ENCODE measurements around the gene ADAMTS2. TPM values are rescaled to one million over a fixed set of nuclear protein-coding genes. Genes with fewer than 3 reads are reported as not detected.

The ADAMTS2 gene
- total and polyA plus RNA-seq, 2 donors (not counting 3 experiments of a cell fraction or from before 2014, with no cell fraction given) = not detected

- CTCF ChIA-PET = no interaction called here
- H3K79me2 ChIP-seq (ENCODE audit: control insufficient read depth, insufficient read depth, low read length) = no peaks in the 10 kb centered on the region
- H3K27ac ChIP-seq (ENCODE audit: insufficient read depth, low read depth, low read length) = no peak overlapping the region
- FAIRE-seq = no peak
- no peaks in the 10 kb centered on the region for H3K27me3 ChIP-seq (ENCODE audit: control insufficient read depth in 2 of 2, insufficient read depth in 2 of 2, low read length in 2 of 2)
- no peak overlapping the region for H2AFZ ChIP-seq (ENCODE audit: low read depth, low read length)
- DNase-seq (ENCODE audit: low read depth, low spot score) = no peak
- dilution Hi-C loops (cut with MboI; ENCODE audit: extremely low pct_ligation_motif_present, low sequenced_read_pairs) = no loop called here
- H3K36me3 ChIP-seq (ENCODE audit: control insufficient read depth in 2 of 2, extremely low read depth in 1 of 2, insufficient read depth in 2 of 2, low read length in 2 of 2) = no peaks in the 10 kb centered on the region
- H3K9ac ChIP-seq (replicated peaks; ENCODE audit: extremely low read depth, insufficient read depth, low read length) = no peak overlapping the region
- no peaks in the 10 kb centered on the region for H3K9me1 ChIP-seq (replicated peaks; ENCODE audit: control insufficient read depth, extremely low read depth, insufficient read depth, low read length)
- H3K4me1 ChIP-seq (ENCODE audit: control insufficient read depth, extremely low read depth, insufficient read depth, low read length) = no peaks in the 10 kb centered on the region
- BruUV-seq (replicated peaks) = no TSS peak
- H3K4me3 ChIP-seq (replicated peaks in 1 of 3; ENCODE audit: insufficient read depth in 1 of 3, low read depth in 1 of 3, low read length in 3 of 3) = no peak overlapping the region
- H3K4me2 ChIP-seq (ENCODE audit: insufficient read depth, low read length) = no peak overlapping the region
- H4K20me1 ChIP-seq (replicated peaks; ENCODE audit: control insufficient read depth, extremely low read depth, insufficient read depth, low read length) = no peaks in the 10 kb centered on the region
- no peaks in the 10 kb centered on the region for H3K9me3 ChIP-seq (replicated peaks; ENCODE audit: control insufficient read depth, insufficient read depth, low read length)
- intact Hi-C loops (cut with micrococcal nuclease) = loop anchor here (5.0 kb wide), 1 partner anchor 499 kb away; no protein-coding TSS in a partner anchor
- POLR2A ChIA-PET = no interaction called here
- TF ChIP-seq EZH2 (IDR thresholded peaks at IDR 0.05; ENCODE audit: borderline replicate concordance, low read depth, low read length, severe bottlenecking) (no peak), JUN (IDR thresholded peaks at IDR 0.05; ENCODE audit: borderline replicate concordance, insufficient read depth, insufficient read length, low read depth) (no peak), FOS (IDR thresholded peaks at IDR 0.05; ENCODE audit: borderline replicate concordance, insufficient read depth, low read length) (no peak), CTCF (IDR thresholded peaks at IDR 0.05; ENCODE audit: extremely low read depth in 1 of 2, insufficient read depth in 1 of 2, low read depth in 1 of 2, low read length in 2 of 2) (no peak), POLR2A (IDR thresholded peaks at IDR 0.05; ENCODE audit: low read depth, low read length) (no peak), POLR2AphosphoS5 (IDR thresholded peaks at IDR 0.05; ENCODE audit: insufficient read depth, low read depth, low read length) (no peak), MYC (IDR thresholded peaks at IDR 0.05; ENCODE audit: low read depth, low read length) (no peak), GATA2 (IDR thresholded peaks at IDR 0.05; ENCODE audit: insufficient read depth, insufficient read length, low read depth, low read length) (no peak)
- TF ChIP-seq, protein P1, sequence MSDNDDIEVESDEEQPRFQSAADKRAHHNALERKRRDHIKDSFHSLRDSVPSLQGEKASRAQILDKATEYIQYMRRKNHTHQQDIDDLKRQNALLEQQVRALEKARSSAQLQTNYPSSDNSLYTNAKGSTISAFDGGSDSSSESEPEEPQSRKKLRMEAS (IDR thresholded peaks at IDR 0.05; ENCODE audit: insufficient read depth, insufficient read length) = no peak
These were observed 176.6 kb downstream of the ADAMTS2 start for GRCh38 chr5:179168664-179169063.
